Esophagus muscularis mucosa (tissue), 3 donors: ENCODE measurements around the gene LRRC27.

Experiments
- CTCF ChIP-seq, 3 experiments: fragments of 200-600 bp in 2 of 3; fragments of 450-650 bp in 1 of 3; sonication (generic) in 2 of 3; IDR thresholded peaks; one replicate each; pipeline ENCODE4 v1.5.1; 2017 to 2019; ENCODE audit warnings: antibody characterized with exemption in 3 of 3, mild to moderate bottlenecking in 2 of 3, moderate library complexity in 1 of 3
- POLR2A ChIP-seq: fragments of 450-650 bp; IDR thresholded peaks from one replicate; pipeline ENCODE4 v1.6.1; 2017; ENCODE audit warnings: antibody characterized with exemption, moderate library complexity, mild to moderate bottlenecking, low read depth

- peak; percentile 45 to 68 (median 63) for TF ChIP-seq CTCF (IDR thresholded peaks at IDR 0.05)
- no peak for TF ChIP-seq POLR2A
Observed at GRCh38 chr10:132396494-132397035, 64.6 kb downstream of the LRRC27 start.
